RPMI8226 (cell line): ENCODE results near the gene NUDT2.
A peak's percentile ranks its signal among the peaks of the same experiment; 100 is the strongest.

Experiments
- DNase-seq: peaks from one replicate; pipeline ENCODE4 v3.0.0-alpha.2; 2015

The NUDT2 gene

GRCh38 chr9:34371886-34372466 is 42.6 kb downstream of the NUDT2 start:
- no peak for DNase-seq

GRCh38 chr9:34372467-34373011 is 43.2 kb downstream of the NUDT2 start:
- DNase-seq, result no peak

GRCh38 chr9:34373749-34374148 is 44.4 kb downstream of the NUDT2 start:
- DNase-seq, result no peak

GRCh38 chr9:34374339-34374738 is 45.0 kb downstream of the NUDT2 start:
- DNase-seq, result no peak

GRCh38 chr9:34374905-34375552 is 45.7 kb downstream of the NUDT2 start:
- peak; percentile 9 for DNase-seq

- DNase-seq, result peak; percentile 61
Measured at GRCh38 chr9:34375901-34376595, 46.7 kb downstream of the NUDT2 start.

GRCh38 chr9:34376596-34377403 is 47.4 kb downstream of the NUDT2 start, which contains the start of gene MYORG:
MYORG (minus strand) TSS chr9:34376898; CDS start chr9:34372943, 3,955 bp downstream.
- DNase-seq, result peak; percentile 98

- DNase-seq, result peak; percentile 9
Measured at GRCh38 chr9:34377404-34377746, 48.0 kb downstream of the NUDT2 start.

GRCh38 chr9:34378376-34379060 is 49.1 kb downstream of the NUDT2 start:
- no peak for DNase-seq

GRCh38 chr9:34379334-34380033 is 50.1 kb downstream of the NUDT2 start:
- peak; percentile 83 for DNase-seq

- no peak for DNase-seq
Measured at GRCh38 chr9:34380034-34380510, 50.7 kb downstream of the NUDT2 start.

GRCh38 chr9:34380511-34381315 is 51.3 kb downstream of the NUDT2 start:
- DNase-seq, result peak; percentile 80

- DNase-seq, result no peak
Measured at GRCh38 chr9:34381323-34381722, 52.0 kb downstream of the NUDT2 start.

- no peak for DNase-seq
Measured at GRCh38 chr9:34382054-34382453, 52.7 kb downstream of the NUDT2 start.

GRCh38 chr9:34382879-34383278 is 53.5 kb downstream of the NUDT2 start:
- no peak for DNase-seq

GRCh38 chr9:34383904-34384303 is 54.5 kb downstream of the NUDT2 start:
- no peak for DNase-seq

- DNase-seq, result no peak
Measured at GRCh38 chr9:34384368-34385165, 55.2 kb downstream of the NUDT2 start.

- no peak for DNase-seq
Measured at GRCh38 chr9:34385561-34386230, 56.3 kb downstream of the NUDT2 start.

- no peak for DNase-seq
Measured at GRCh38 chr9:34386656-34387055, 57.3 kb downstream of the NUDT2 start.
